Endodermal cell (in vitro differentiated cells): ENCODE results near the gene CSNK1E. TPM values are rescaled to one million over a fixed set of nuclear protein-coding genes. Genes with fewer than 3 reads are reported as not detected.

Experiments used
- DNase-seq: peaks from one replicate; pipeline ENCODE4 v3.0.0-alpha.2; 2017
- H3K27ac ChIP-seq: 2 replicates; pipeline ENCODE4 v1.5.1; 2013; ENCODE audit warnings: mild to moderate bottlenecking, low read depth, low read length, moderate library complexity
- H3K27me3 ChIP-seq: 2 replicates; pipeline ENCODE4 v1.6.1; 2013; ENCODE audit warnings: mild to moderate bottlenecking, low read length, moderate library complexity; ENCODE audit not compliant: insufficient read depth, control insufficient read depth, poor library complexity, severe bottlenecking
- H3K36me3 ChIP-seq: 2 replicates; pipeline ENCODE4 v1.7.0; 2013; ENCODE audit warnings: mild to moderate bottlenecking, low read length, moderate library complexity; ENCODE audit not compliant: control insufficient read depth, insufficient read depth
- H3K4me1 ChIP-seq: one replicate; pipeline ENCODE4 v1.7.0; 2013; ENCODE audit warnings: low read length; ENCODE audit not compliant: control insufficient read depth, insufficient read depth
- H3K4me3 ChIP-seq: 2 replicates; pipeline ENCODE4 v1.5.1; 2013; ENCODE audit warnings: mild to moderate bottlenecking, low read length, moderate library complexity
- H3K9ac ChIP-seq: 2 replicates; pipeline ENCODE4 v1.6.1; 2013; ENCODE audit warnings: mild to moderate bottlenecking, low read length, moderate library complexity; ENCODE audit not compliant: poor library complexity, severe bottlenecking; ENCODE audit errors: extremely low read depth
- H3K9me3 ChIP-seq: 2 replicates; pipeline ENCODE4 v1.6.1; 2013; ENCODE audit warnings: mild to moderate bottlenecking, low read length, moderate library complexity; ENCODE audit not compliant: control insufficient read depth
- H3K27ac Mint-ChIP-seq: 2 replicates; pipeline ENCODE4 v1.8.0; 2020; ENCODE audit warnings: mixed read lengths
- H3K27me3 Mint-ChIP-seq: 2 replicates; pipeline ENCODE4 v1.8.0; 2021; ENCODE audit warnings: mild to moderate bottlenecking, mixed read lengths; ENCODE audit not compliant: insufficient read depth
- H3K36me3 Mint-ChIP-seq: 2 replicates; pipeline ENCODE4 v1.8.0; 2020; ENCODE audit warnings: low read depth, mixed read lengths
- H3K4me1 Mint-ChIP-seq: 2 replicates; pipeline ENCODE4 v1.8.0; 2020; ENCODE audit warnings: mixed read lengths
- H3K4me3 Mint-ChIP-seq: 2 replicates; pipeline ENCODE4 v1.8.0; 2020; ENCODE audit warnings: mild to moderate bottlenecking, moderate library complexity, mixed read lengths
- H3K9me3 Mint-ChIP-seq: 2 replicates; pipeline ENCODE4 v1.8.0; 2020; ENCODE audit warnings: mild to moderate bottlenecking, mixed read lengths
- CTCF ChIP-seq: fragments of 200-600 bp; sonication (generic); conservative IDR thresholded peaks from 2 replicates; pipeline ENCODE4 v1.5.0; 2021; ENCODE audit warnings: antibody characterized with exemption, mild to moderate bottlenecking
- WGBS, 2 experiments: methylation state at CpG; one replicate each; pipeline versions ENCODE4 v1.1.5 to v1.1.7; 2013; ENCODE audit warnings: missing lambda C conversion rate in 2 of 2, mixed read lengths in 1 of 2; ENCODE audit not compliant: insufficient coverage in 1 of 2, insufficient read length in 1 of 2; 5-methylcytosine and 5-hydroxymethylcytosine counted together
- total RNA-seq, 2 donors: library from RNA; stranded (reverse); fragmentation: NEBNext Ultra II Directional in 1 of 2; extraction: Animal tissue kit (Norgen Biotek cat#: 25700) in 1 of 2; gene quantifications; 2 replicates in 1 of 2; 3 replicates in 1 of 2; pipeline ENCODE4 v1.2.1, GENCODE V29; 2021

Gene CSNK1E
- total RNA-seq, 2 donors from 2014 or later = 224 to 229 TPM

- no peak overlapping the region for H3K27ac Mint-ChIP-seq
- no peak overlapping the region for H3K27ac ChIP-seq
These were observed 46.9 kb downstream of the CSNK1E start for GRCh38 chr22:38270091-38270992.

GRCh38 chr22:38269466-38269865 lies 47.8 kb downstream of the CSNK1E start:
- no peak for DNase-seq
- Histone ChIP-seq H3K9me3 (no peaks in the 10 kb centered on the region), H3K27ac (no peak overlapping the region), H3K9ac (no peak overlapping the region), H3K4me3 (no peak overlapping the region), H3K4me1 (peaks cover 3% of the 10 kb centered on the region), H3K36me3 (peaks cover 11% of the 10 kb centered on the region), H3K27me3 (no peaks in the 10 kb centered on the region)
- TF ChIP-seq CTCF = no peak
- peaks cover 4% of the 10 kb centered on the region for H3K36me3 Mint-ChIP-seq
- no peak overlapping the region for H3K4me3 Mint-ChIP-seq
- no peak overlapping the region for H3K27ac Mint-ChIP-seq
- peaks cover 3% of the 10 kb centered on the region for H3K27me3 Mint-ChIP-seq
- WGBS, 2 experiments = 95% methylated on average over 6 to 7 of the region's 7 CpGs
- H3K4me1 Mint-ChIP-seq = peaks cover 20% of the 10 kb centered on the region
- H3K9me3 Mint-ChIP-seq = no peaks in the 10 kb centered on the region

More at GRCh38 chr22:38270091-38270992, 46.9 kb downstream of the CSNK1E start:
- no peak overlapping the region for H3K4me3 ChIP-seq
- Mint-ChIP-seq H3K4me1 (peaks cover 26% of the 10 kb centered on the region), H3K36me3 (peaks cover 4% of the 10 kb centered on the region), H3K27me3 (peaks cover 3% of the 10 kb centered on the region), H3K4me3 (no peak overlapping the region), H3K9me3 (no peaks in the 10 kb centered on the region)
- no peaks in the 10 kb centered on the region for H3K27me3 ChIP-seq
- no peak for TF ChIP-seq CTCF
- H3K9ac ChIP-seq = no peak overlapping the region
- H3K4me1 ChIP-seq = peaks cover 3% of the 10 kb centered on the region
- DNase-seq = no peak
- H3K36me3 ChIP-seq = peaks cover 11% of the 10 kb centered on the region
- WGBS, 2 experiments = 88 to 93% methylated on average over 4 to 13 of the region's 13 CpGs
- H3K9me3 ChIP-seq = no peaks in the 10 kb centered on the region

- Mint-ChIP-seq H3K27ac (no peak overlapping the region), H3K9me3 (no peaks in the 10 kb centered on the region), H3K27me3 (no peaks in the 10 kb centered on the region), H3K4me3 (no peak overlapping the region), H3K36me3 (peaks cover 19% of the 10 kb centered on the region), H3K4me1 (peaks cover 16% of the 10 kb centered on the region)
- no peak for DNase-seq
- Histone ChIP-seq H3K4me1 (peaks cover 3% of the 10 kb centered on the region), H3K27ac (no peak overlapping the region), H3K36me3 (peaks cover 22% of the 10 kb centered on the region), H3K4me3 (no peak overlapping the region), H3K27me3 (no peaks in the 10 kb centered on the region), H3K9ac (no peak overlapping the region), H3K9me3 (no peaks in the 10 kb centered on the region)
- 82 to 98% methylated on average over 2 to 4 of the region's 4 CpGs for WGBS, 2 experiments
- TF ChIP-seq CTCF = no peak
These were observed 50.1 kb downstream of the CSNK1E start for GRCh38 chr22:38267086-38267485.
